Measurements from ENCODE around the gene AGGF1.

Gene AGGF1

GRCh38 chr5:77065256-77065655 lies 35.1 kb downstream of the AGGF1 start:
- no peak overlapping the region for H3K9ac ChIP-seq (ENCODE audit: low read length)
- no peak overlapping the region for H3K4me2 ChIP-seq (ENCODE audit: low read length)

DNA sequence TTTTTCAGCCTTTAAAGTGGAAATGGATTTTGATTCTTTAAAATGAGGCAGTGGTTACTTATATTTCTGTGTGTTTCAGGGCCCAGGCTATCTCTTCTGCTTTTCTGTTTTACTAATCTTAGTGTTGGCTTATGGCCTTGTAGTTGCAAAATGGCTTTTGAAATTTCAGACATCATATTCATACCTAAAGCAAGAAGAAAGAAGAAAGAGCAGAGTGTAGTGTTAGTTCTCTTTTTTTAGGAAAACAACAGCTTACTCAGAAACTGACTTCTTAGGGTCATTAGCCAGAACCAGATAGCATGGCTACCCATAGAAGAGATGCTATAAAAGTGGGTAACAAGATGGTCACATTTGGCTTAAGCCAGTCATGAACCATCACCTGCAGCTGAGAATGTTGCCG lies 36.0 kb downstream of the AGGF1 start:
- TF ChIP-seq EZH2 (IDR thresholded peaks at IDR 0.05; ENCODE audit: borderline replicate concordance, low read length) (no peak), CTCF (IDR thresholded peaks at IDR 0.05; ENCODE audit: low read length) (no peak)
- no peaks in the 10 kb centered on the region for H3K9me2 ChIP-seq (ENCODE audit: low read depth, low read length)
- no peaks in the 10 kb centered on the region for H3K79me2 ChIP-seq (ENCODE audit: insufficient read depth, low read length)
- no peaks in the 10 kb centered on the region for H3F3A ChIP-seq (ENCODE audit: insufficient read depth, low read length)
- H4K20me1 ChIP-seq (ENCODE audit: insufficient read depth, low read length): no peaks in the 10 kb centered on the region; the same call in 1 of the 2 replicates
- no peak overlapping the region for H3K9ac ChIP-seq (ENCODE audit: low read length)
- no peaks in the 10 kb centered on the region for H3K27me3 ChIP-seq (ENCODE audit: insufficient read depth, low read length)
- no peak overlapping the region for H3K27ac ChIP-seq (ENCODE audit: low read depth, low read length, poor library complexity, severe bottlenecking)
- H3K4me1 ChIP-seq (ENCODE audit: insufficient read depth, low read length, severe bottlenecking): no peaks in the 10 kb centered on the region
- H3K9me3 ChIP-seq (ENCODE audit: low read length): no peaks in the 10 kb centered on the region
- peaks cover 75% of the 10 kb centered on the region for H3K36me3 ChIP-seq (ENCODE audit: insufficient read depth, low read length)
- no peak overlapping the region for H3K4me2 ChIP-seq (ENCODE audit: low read length)
- H2AFZ ChIP-seq (ENCODE audit: low read length): no peak overlapping the region
- H3K4me3 ChIP-seq (ENCODE audit: low read depth, low read length, poor library complexity, severe bottlenecking): no peak overlapping the region

More at GRCh38 chr5:77065256-77065655, 35.1 kb downstream of the AGGF1 start:
- TF ChIP-seq CTCF (IDR thresholded peaks at IDR 0.05; ENCODE audit: low read length): no peak
- TF ChIP-seq EZH2 (IDR thresholded peaks at IDR 0.05; ENCODE audit: borderline replicate concordance, low read length): no peak
- no peak overlapping the region for H3K27ac ChIP-seq (ENCODE audit: low read depth, low read length, poor library complexity, severe bottlenecking)
- no peaks in the 10 kb centered on the region for H3K79me2 ChIP-seq (ENCODE audit: insufficient read depth, low read length)
- no peaks in the 10 kb centered on the region for H3K9me2 ChIP-seq (ENCODE audit: low read depth, low read length)
- H4K20me1 ChIP-seq (ENCODE audit: insufficient read depth, low read length): no peaks in the 10 kb centered on the region; the same call in 1 of the 2 replicates
- no peaks in the 10 kb centered on the region for H3K27me3 ChIP-seq (ENCODE audit: insufficient read depth, low read length)
- H3F3A ChIP-seq (ENCODE audit: insufficient read depth, low read length): no peaks in the 10 kb centered on the region
- no peak overlapping the region for H3K4me3 ChIP-seq (ENCODE audit: low read depth, low read length, poor library complexity, severe bottlenecking)
- H3K4me1 ChIP-seq (ENCODE audit: insufficient read depth, low read length, severe bottlenecking): no peaks in the 10 kb centered on the region
- H3K9me3 ChIP-seq (ENCODE audit: low read length): no peaks in the 10 kb centered on the region
- H2AFZ ChIP-seq (ENCODE audit: low read length): no peak overlapping the region
- peaks cover 77% of the 10 kb centered on the region for H3K36me3 ChIP-seq (ENCODE audit: insufficient read depth, low read length)

DNA sequence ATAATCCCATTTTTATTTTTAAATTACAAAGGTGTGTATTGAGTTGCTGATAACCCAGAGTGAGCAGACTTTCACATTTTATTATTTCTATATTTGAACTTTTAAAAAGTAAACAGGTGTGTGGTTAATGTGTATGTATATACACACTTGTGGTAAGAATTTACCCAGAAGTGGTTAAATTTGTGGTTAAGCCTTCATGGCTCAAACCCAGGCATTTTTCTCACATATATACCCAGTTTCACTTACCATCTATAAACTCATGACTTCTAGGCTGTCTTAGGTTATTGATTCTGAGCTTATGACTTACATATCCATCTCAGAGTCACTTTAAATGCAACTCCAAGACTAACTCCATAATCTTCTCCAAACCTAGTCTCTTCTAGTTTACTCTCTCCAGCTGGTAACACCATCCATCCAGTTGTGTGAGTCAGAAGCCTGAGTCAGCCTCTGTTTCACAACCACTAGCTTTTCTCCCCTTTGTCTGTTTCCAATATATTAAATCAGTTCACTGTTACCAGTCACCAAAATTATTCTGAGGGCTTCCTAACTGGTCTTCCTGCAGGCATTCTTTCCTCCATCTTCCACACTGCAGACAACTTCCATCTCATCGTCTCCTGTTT lies 36.7 kb downstream of the AGGF1 start:
- H3K4me1 ChIP-seq (ENCODE audit: insufficient read depth, low read length, severe bottlenecking): no peaks in the 10 kb centered on the region
- H4K20me1 ChIP-seq (ENCODE audit: insufficient read depth, low read length): no peaks in the 10 kb centered on the region; the same call in 1 of the 2 replicates
- H3K4me3 ChIP-seq (ENCODE audit: low read depth, low read length, poor library complexity, severe bottlenecking): no peak overlapping the region
- no peaks in the 10 kb centered on the region for H3K27me3 ChIP-seq (ENCODE audit: insufficient read depth, low read length)
- TF ChIP-seq EZH2 (IDR thresholded peaks at IDR 0.05; ENCODE audit: borderline replicate concordance, low read length) (no peak), CTCF (IDR thresholded peaks at IDR 0.05; ENCODE audit: low read length) (no peak)
- H3K9ac ChIP-seq (ENCODE audit: low read length): no peak overlapping the region
- H2AFZ ChIP-seq (ENCODE audit: low read length): no peak overlapping the region
- no peaks in the 10 kb centered on the region for H3K79me2 ChIP-seq (ENCODE audit: insufficient read depth, low read length)
- no peaks in the 10 kb centered on the region for H3K9me2 ChIP-seq (ENCODE audit: low read depth, low read length)
- H3K27ac ChIP-seq (ENCODE audit: low read depth, low read length, poor library complexity, severe bottlenecking): no peak overlapping the region
- H3F3A ChIP-seq (ENCODE audit: insufficient read depth, low read length): no peaks in the 10 kb centered on the region
- no peak overlapping the region for H3K4me2 ChIP-seq (ENCODE audit: low read length)
- peaks cover 68% of the 10 kb centered on the region for H3K36me3 ChIP-seq (ENCODE audit: insufficient read depth, low read length)
- H3K9me3 ChIP-seq (ENCODE audit: low read length): no peaks in the 10 kb centered on the region

Data from OCI-LY1 (cell line).